Activated CD4-positive, CD25-positive, alpha-beta regulatory T cell treated with anti-CD3 and anti-CD28 coated beads, Interleukin-2, amount 50 U/mL, for 72 hours (primary cell): Measurements from ENCODE around the gene PLK2.

Experiments used
- DNase-seq: peaks from one replicate; pipeline ENCODE4 v3.0.0; 2021

PLK2 gene

DNA sequence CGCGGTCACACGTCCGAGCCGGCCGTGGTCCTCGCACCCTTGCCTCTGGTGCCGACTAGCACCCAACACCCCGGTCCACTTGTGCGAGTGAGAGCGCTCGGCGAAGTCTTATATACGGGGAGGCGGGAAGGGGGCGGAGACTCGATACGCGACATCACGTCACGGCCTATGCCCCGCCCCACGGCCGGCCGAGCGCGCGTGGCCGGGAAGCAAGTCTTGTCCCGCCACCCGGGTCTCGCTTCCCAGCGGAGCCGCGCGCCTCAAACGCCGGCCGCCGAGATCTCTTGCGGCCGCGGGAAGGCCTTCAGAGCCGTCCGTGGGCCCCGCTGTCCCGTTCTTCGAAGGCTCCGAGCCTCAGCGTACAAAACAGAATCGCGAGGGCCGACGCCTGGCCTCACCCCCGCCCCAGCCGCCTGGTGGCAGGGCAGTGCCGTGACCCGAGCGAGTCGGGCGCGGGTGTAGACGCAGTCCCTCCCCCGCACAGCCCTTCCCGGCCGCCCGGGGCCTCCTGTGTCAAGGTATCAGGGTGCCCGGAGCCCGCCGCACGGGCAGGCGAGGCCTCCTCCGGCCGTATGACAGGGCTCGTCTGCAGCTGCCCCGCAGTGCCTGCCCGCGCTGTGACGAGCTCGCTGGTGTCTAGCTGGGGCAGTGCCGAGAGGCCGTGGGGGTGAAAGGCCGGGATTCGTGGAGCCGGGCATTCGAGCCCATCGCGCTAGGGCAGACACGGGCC, at the start of gene PLK2:
Gene PLK2, minus strand, starts transcription at position 85 of the 730 bp plus-strand sequence. CDS start 127 bp downstream, outside the sequence.
- DNase-seq = peak; percentile 91

DNA sequence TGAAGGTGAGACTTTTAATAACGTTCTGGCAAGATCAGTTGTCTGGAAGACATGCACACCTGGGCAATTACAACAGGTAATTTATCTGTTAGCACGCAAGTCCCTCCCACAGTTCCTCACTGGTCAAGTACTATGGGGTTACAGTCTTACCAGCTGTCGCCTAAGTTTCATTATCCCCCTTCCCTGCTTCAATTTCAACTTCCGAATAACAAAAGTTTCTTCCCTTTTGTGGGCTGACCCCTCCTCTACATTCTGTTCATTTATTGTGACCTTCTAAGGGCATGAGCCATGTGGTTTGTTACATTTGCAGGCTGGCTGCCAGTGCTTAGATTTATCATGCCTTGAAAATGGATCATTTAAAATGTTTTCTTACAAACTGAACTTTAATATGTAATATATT, 47.8 kb upstream of the PLK2 start:
- no peak for DNase-seq

DNA sequence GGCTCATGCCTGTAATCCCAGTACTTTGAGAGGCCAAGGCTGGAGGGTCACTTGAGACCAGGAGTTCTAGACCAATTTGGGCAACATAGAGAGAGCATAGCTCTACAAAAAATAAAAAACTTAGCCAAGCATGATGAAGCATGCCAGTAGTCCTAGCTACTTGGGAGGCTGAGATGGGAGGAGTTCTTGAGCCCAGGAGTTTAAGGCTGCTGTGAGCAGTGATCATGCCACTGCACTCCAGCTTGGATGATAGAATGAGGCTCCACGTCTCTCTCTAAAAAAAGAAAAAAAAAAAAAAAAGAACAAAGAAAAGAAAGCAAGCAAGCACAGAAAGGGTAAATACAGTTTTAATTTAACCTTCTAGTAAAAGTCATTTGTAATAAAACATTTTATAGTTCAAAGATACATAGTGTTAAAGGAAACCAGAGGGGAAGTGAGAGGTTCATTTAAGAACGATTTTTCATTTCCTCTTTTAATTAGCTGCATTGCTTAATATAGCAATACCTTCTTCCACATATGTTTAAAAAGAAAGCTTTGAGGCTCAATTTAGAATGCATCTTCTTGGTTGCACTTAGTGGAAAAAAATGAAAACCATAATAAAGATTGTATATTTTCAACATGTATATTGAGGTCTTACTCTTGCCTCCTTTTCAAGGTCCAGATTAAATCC, 46.2 kb upstream of the PLK2 start:
- no peak for DNase-seq

DNA sequence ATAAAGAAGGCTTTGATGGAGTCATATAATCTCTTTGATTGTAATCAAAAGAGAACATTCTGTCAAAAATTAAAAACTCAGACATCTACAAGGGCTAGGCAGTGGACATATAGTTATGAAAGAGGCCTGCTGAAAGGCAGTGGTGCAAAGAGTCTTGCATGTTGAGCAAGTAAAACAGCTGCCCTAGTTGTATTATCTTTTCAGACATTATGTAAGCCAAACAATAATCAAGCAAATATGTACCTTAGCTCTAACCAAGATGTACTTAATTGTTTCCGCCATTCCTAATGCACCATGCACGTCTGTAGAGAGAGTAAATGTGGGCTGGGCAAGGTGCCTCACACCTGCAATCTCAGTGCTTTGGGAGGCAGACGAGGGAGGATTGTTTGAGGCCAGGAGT, 45.6 kb upstream of the PLK2 start:
- no peak for DNase-seq

DNA sequence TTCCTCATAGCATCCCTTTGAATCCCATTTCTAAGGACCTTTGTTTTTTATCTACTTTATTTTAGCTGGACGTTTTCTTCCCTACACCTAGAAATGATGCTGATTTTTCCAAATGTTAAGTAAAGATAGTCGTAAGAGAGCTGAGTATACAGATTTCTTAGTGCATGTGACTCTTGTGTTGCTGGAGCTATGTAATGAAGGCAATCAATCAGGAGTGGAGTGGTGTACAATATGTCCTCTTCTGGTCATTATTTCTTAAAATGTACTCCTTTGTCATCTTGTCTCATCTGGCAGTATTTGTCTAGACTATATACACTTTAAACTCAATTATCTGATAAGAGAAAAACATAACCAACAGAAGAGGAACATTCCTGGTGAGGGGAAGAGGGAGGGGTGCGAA, 44.9 kb upstream of the PLK2 start:
- no peak for DNase-seq

DNA sequence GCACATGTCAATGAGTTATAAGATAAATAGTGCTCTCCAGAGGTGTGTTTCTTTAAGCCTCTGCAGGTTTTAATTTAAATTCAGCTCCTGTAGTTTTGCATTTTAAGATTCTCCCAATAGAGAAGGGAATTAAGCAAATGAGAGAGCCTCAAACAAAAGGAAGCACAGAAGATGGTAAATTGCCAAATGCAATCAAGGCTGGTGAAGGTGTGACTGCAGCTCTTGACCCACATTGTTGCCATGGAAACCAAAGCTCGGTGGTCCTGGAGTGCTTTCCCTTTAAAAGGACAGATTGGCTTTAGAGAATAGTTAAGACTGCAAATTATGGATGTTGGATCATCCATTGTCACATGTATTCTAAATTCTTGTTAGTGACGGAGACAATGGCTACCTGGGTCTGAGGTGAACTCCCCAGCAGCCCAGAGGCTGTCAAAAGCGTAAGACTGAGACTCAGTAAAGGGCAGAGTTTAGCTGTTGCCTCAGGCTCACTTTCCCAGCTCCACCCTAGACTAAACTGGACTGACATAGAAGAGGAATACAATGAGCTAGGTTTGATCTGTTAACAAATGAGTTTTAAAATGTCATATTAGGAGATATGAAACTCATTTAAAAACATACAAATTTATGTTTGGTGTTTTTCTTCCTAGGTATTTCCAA, 43.6 kb upstream of the PLK2 start:
- no peak for DNase-seq

DNA sequence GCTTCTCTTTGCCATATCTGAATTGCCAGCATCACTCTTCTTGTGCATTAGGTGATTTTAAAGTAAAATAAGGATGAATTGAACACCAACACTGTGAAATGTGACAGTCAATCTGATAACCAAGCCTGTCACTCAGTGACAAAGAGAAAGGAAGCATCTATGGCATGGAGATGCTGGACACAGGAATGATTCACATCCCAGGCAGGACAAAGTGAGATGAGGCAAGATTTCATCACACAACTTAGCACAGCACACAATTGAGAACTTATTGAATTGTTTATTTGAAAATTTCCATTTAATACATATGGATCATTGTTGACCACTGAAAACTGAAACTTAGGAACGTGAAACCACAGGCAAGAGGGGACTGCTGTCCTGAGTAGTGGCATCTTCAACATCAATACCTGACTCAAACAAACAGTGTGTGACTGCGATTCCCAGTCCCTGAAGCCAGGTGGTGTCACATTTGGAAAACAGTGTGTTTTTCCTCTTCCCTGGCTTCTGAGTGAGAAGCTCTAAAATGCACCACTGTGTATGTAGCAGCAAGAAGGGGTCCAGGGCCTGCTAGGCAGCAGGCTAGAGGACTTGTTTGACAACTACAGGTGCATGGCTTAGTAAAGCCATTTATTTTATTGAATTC, 42.0 kb upstream of the PLK2 start:
- no peak for DNase-seq

DNA sequence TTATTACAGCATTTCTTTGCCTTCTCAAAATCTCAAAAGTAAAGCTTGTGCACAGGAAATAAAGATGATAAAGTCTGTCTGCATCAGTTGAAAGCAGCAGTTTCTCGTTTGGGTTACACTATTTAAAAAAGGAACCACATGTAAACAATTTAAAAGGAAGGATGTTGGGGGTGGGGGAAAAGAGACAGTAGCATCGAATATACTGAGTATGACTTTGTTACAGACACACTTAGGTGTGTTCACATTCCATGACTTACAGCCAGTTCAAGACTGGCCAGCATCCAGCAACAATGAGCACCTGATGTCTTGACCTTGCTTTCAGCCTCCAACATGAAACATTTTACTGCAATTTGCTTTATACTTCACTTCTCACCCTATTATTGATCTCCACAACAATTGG, 40.1 kb upstream of the PLK2 start:
- DNase-seq = no peak

DNA sequence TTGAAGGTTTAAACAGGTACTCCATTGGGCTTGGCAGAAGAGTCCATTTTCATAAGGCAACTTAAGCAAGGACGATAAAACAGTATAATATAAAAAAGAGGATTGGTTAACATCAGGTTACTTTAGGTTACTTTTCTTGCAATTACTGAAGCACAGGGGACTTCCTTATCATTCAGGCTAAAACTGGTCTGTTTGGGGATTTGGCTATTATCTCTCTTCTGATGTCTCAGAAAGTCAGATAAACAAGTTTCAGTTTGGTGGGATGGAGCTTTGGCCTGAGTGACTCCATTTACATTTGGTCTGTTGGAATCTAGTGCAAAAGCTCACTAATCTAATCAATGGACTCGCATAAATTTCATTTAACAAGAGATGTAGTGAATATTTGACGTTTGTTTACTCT, 39.3 kb upstream of the PLK2 start:
- no peak for DNase-seq

DNA sequence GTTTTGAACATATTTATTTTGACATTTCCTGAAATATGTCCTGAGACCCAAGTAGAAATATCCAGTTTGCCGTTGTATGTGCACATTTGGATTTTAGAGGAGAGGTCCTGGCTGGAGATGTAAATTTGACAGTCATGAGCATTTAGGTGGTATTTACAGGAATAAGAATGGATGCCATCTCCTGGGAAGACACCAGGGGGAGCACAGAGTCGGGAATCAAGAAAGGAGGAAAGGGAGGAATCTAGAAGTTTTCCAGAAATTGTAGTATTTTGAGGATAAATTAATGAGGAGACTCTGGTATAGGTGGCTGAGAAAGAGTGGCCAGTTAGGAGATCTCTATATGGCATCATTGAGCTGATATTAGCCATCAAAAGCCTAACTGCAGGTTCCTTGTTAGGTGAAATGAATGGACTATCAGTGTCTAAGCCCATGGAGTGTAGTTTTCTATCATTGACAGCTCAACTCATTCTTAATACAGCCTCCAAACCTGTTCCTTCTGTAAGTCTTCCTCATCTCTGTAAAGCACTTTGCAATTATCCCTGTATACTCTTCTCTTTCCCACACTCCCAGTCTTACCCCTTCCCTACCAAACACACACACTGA, 38.6 kb upstream of the PLK2 start:
- no peak for DNase-seq

DNA sequence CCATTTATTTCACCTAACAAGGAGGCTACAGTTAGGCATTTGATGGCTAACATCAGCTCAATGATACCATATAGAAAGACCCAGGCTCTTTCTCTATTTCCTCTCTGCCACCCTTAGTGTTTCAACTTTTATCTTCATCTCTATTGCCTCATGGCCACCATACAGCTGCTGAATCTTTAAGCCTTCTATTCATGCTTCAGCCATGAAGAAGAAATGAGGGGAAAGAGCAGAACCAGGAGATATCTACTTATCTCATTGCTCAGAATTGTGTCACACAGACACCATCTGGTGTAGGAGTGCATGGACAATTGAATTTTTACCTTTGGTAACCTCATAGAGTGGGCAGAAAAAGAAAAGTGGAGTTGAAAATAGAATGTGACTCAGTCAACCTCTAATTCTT, 38.0 kb upstream of the PLK2 start:
- no peak for DNase-seq

DNA sequence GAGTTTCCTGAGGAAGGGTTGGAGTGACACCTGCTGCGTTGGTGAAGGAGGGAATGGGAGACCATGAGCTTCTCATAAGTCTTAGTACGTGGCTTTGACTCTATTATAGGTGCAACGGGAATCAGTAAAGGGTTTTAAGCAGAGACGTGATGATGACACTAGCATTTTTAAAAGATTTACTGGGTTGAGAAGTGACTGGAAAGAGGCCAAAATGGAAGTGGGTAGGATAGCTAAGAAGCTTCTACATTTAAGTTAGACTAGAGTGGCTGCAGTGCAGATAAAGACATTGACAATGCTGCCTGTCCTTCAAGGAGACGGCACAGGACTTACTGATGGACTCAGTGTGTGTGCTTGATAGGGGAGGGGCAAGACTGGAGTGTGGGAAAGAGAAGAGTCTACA, 37.5 kb upstream of the PLK2 start:
- no peak for DNase-seq

DNA sequence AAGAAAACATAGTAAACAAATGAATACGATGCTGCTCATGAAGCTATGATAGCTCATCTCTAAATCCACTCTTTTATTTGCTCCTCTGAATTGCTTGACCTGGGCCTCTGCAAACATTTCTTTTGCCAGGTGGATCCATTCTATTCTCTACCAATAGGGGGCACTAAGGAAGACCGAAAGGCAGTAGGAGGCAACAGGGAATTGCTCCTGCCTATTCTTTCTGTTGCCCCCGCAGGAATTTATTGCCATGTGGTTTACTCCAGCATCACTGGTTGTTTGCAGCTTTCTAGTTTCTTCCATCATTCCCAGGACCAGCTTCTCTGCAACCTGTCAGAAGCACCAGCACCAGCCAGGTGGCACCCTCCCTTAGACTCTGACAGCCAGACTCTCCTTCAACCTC, 36.6 kb upstream of the PLK2 start:
- no peak for DNase-seq

DNA sequence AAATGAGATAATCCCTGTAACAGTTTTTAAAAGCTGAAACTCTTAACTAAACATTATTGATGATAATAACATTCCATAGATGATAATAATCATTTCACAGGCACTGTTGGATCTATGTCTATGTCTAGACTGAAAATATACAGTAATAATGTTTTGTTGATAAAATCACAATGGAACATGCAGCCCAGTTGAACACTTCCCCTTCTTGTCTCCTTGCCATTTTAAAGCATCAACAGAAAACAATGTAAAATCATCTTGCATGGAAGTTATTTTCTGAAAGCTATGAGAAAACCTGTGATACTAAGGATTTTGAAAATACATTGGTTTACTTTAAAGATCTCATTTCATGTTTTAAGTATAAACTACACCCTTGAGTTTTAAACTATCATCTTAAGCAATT, 33.3 kb upstream of the PLK2 start:
- DNase-seq = no peak

DNA sequence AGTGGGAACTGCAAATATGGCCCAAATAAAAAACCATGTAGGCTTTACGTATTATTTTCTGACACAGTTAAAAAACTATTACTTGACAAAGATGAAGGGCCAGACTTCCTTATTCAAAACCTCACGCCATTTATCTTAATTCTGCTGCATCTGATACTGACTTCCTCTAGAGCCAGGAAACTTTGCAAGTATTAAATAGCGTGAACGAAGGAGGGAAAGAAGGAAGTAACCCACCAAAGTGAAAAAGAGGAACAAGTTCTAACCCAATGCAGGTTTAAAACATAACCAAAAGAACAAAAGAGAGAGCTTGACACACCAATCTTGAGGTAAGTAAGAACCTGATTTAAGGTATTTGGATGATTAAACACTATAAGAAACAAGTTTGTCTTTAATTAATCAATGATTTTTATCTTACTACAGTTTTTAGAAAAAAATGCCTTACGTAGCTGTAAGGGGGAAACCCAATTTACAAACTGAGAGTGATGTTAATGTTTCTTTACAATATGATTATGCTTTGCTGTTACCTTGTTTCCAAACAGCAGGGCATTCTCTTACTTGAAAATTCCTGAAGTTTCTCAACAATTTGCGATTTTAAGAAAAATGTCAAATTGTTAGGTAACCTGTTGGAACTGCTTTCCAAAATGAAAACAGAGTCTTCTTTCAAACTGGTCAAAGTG, 31.5 kb upstream of the PLK2 start, which contains the start of gene GAPT:
Gene GAPT, plus strand, starts transcription at position 220 of the 677 bp plus-strand sequence. CDS start 3,102 bp downstream, outside the sequence.
- no peak for DNase-seq

DNA sequence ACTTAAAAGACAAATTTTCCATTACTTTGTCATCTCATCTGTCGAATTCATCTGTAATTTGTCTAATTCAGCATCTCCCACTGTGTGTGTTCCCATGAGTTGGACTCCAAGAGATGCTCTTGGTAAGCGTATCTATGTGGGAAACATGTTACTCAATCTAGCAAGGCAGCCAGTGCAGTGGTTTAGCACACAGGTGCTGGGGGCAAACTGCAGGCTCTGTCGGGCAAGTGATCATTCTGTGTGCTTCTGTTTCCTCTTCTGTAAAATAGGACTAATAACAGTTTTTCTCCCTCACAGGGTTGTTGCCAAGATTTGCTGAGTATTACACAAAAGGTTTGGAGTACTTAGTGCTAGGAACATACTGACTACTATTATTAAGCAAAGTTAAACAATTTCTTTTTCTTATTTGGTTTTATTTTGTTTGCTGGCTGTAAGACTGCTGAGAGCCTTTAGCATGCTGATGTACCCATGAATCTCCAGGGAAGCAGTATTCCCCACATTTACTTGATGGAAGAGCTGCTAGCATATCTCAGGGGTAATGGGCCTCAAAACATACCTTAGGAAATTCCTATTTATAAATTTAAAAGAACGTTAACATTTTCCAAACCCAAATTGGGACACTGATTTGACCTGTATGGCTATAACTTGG, 30.6 kb upstream of the PLK2 start:
- DNase-seq = no peak

DNA sequence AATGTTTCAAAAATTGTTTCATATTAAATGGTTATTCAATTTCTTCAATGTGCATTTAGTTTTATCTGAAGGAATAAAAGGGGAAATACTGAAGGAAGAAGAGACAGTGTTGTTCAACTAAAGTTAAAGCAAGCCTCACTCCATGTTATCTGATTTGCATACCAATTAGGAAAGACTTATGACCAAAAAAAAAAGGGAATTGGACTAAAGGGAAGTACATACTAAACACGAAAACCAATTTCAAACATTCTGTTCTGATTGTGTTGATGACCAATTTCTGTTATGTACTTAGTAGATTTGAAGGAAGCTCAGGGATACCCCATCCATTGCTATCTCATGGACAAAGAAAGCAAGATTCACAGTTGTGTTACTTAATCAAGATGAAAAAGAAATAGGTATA, 26.4 kb upstream of the PLK2 start:
- DNase-seq = no peak

DNA sequence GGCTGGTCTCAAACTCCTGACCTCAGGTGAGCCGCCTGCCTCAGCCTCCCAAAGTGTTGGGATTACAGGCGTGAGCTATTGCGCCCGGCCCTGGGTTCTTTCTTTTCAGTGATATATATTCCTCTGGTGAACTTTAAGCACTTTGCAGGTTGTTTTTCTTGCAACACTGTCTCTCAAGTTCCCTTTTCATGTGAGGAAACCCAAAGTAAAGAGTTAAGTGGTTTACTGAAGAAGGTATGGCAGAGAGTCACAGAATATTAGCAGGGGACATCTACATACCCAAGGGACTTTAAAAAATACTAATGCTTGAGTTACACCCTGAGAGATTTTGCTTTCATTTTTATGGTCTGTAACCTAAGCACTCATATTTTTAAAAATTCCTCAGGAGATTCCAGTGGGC, 24.6 kb upstream of the PLK2 start:
- no peak for DNase-seq

DNA sequence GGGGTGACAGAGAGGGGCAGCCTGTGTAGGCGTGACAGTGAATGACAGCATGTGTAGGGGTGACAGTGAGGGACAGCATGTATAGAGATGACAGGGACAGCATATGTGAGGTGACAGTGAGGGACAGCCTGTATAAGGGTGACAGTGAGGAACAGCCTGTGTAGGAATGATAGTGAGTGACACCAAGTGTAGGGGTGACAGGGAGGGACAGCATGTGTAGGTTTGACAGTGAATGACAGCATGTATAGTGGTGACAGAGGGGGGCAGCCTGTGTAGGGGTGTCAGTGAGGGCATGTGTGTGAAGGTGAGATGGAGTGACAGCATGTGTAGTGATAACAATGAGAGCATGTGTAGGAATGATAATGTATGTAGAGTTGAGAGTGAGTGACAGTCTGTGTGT, 22.6 kb upstream of the PLK2 start:
- DNase-seq = no peak

DNA sequence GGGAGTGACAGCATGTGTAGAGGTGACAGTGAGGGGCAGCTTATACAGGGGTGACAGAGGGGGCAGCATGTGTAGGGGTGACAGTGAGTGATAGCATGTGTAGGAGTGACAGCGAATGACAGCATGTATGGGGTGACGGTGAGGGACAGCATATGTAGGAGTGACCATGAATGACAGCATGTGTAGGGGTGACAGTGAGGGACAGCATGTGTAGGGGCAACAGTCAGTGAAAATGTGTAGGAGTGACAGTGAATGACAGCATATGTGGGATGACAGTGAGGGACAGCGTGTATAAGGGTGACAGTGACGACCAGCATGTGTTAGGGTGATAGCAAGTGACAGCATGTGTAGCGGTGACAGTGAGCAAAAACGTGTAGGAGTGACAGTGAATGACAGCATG, 21.9 kb upstream of the PLK2 start:
- DNase-seq = no peak

DNA sequence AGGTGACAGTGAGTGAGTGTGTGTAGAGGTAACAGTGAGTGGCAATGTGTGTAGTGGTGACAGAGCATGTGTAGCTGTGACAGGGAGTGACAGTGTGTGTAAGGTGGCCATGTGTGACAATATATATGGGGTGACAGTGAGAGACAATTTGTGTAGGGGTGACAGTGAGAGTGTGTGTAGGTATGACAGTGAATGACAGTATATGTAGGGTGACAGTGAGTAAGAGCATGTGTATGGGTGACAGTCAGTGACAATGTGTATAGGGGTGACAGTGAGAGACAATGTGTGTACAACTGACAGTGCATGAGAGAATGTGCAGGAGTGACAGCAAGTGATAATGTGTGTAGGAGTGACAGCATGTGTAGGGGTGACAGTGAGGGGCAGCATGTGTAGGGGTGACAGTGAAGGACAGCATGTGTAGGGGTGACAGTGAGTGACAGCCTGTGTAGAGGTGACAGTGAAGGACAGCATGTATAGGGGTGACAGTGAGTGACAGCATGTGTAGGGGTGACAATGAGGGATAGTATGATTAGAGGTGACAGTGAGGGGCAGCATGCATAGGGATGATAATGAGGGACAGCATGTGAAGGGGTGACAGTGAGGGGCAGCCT, 21.3 kb upstream of the PLK2 start:
- no peak for DNase-seq
